HPDE6-E6E7 (cell line): ENCODE results near the gene ATRIP.
"Not testable (repeated sequence)": the region's sequence is repeated elsewhere in the genome, so short reads cannot be mapped to it uniquely, and the experiment has no call there.

ENCODE experiments used
- DNase-seq: peaks from one replicate; pipeline ENCODE4 v3.0.0; 2011; ENCODE audit warnings: missing footprints; ENCODE audit errors: extremely low spot score

Gene ATRIP

DNA sequence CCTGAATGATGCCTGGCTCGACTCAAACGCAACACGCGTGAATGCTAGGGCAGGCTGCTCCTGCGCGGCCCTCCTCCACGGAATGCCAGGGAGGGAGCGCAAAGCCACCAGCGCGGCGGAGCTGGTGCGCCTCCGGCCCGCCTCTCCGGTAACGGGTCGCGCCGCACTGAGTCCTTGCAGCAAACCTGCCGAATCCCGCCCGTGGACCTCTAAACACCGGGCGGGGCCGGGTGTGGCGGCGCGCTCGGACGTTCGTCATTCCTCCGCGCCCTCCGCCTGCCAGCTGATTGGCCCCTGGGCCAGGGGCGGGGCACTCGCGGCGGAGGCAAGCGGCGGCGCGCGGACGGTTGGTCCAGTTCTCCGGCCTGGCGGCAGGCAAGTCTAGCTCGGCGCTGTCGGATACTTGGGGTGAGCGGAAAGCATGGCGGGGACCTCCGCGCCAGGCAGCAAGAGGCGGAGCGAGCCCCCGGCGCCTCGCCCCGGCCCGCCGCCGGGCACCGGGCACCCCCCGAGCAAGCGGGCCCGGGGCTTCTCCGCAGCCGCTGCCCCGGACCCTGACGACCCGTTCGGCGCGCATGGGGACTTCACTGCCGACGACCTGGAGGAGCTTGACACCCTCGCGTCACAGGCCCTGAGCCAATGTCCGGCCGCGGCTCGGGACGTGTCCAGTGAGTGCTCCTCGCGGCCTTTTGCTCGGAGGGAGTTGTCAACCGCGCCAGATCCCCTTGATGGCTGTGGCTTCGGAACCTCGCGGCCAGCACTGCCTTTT, at the start of gene ATRIP:
Gene ATRIP (plus strand): TSS at position 313 of the 769 bp plus-strand sequence. CDS start 109 bp downstream, at position 422.
- peak; percentile 60 for DNase-seq

DNA sequence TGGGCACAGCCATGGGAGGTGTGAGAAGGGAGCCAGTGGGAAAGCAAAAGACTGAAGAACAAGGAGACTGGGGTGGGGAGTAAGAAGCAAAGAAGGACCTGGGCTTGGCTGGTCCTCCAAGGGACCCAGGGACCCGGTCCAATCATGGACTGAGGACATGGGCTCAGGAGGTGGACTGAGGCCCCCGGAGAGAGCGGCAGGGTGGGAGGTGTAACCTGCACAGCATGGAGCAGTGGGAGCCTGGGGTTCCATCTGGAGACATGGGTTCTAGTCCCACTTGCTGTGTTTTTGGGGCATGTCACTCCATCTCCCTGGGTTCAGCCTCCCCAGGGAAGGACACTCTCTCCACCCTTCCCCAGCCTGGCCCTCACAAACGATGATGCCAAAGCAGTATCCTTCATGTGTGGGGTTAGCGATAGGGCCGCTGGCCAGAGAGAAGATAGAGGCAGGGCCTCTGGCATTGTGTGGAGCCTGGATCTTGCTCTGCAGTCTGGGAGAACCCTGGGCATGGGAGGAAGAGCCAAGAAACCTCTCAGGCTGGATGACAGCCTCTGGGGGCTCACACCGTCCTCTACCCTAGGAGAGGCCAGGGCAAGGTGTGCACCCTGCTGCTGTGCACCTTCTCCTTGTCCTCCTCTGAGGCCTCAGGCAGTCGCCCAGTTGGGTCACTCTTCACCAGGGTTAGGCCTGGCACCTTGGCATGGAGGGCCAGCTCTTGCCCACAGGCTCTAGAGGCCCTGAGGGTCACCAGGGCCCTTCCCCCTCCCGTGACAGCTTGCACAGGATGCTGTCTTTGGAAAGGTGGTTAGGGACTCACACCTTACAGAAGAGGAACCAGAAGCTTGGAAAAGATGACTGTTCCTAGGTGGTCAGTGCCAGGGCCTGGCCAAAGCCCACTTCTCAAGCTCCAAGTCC, 48.5 kb upstream of the ATRIP start:
- no peak for DNase-seq

DNA sequence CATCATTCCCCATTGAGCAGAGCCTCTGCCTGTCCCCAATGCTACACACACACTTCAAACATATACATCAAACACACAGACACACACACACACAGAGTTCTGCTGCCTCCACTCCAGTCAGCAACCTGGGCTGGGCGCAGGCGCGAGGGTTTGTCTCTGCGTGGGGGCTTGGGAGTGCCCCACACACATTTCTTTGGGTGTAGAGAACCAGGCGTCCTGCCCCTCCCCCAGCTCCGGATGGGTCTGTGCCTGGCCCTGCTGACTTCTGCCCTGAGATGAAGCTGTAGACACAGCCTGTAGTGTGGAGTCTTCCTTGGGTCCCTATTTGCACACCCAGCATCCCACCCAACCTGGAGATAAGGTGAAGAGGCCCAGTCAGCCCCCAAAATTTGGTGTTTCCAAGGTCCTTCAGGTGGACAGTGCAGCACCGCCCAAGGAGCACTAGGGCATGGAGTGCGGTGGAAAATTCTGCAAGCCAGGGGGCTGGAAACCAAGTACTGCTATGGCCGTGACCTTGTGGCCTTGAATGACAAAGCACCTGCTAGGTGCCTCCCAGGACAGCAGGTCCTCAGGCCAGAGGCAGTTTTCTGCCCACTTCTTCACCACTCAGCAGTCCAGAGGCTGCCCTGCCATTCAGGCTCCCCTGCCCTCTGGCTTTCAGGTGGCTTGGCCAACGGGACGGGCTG, 47.7 kb upstream of the ATRIP start:
- DNase-seq, result no peak

DNA sequence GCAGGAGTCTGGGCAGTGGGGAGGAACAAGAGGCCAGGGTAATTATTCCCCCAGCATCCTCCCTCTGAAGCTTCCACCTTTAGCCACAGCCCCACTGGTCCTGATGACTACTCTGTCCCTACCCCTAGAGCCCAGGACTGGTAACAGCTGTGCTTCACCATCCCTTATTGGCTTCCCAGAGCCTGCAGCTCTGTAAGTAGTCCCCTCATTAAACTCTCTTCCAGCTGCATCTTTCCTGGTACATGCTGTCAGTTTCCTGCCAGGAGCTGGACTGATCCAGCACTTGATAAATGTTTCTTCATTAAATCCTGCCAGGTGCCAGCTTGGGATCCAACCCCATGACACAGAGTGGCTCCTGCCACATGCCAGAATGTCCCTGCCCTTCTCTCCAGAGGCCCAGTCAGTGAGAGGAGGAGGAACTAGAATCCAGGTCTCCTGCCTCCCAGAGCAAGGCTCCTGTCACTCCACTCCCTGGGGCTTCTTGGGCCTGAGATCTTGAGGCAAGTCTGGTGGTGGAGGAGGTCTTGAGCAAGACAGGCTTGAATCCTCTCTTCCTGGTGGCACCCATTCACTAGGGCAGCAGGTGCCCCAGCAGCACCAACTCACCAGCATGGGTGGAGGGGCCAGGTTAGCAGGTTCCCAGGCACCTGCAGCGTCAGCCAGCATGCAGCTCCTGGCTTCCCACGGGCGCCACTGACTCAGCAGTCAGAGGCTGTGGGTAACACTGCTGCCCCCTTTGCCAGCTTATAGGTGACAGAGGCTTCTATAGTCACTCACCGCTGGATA, 47.0 kb upstream of the ATRIP start:
- DNase-seq, result no peak

DNA sequence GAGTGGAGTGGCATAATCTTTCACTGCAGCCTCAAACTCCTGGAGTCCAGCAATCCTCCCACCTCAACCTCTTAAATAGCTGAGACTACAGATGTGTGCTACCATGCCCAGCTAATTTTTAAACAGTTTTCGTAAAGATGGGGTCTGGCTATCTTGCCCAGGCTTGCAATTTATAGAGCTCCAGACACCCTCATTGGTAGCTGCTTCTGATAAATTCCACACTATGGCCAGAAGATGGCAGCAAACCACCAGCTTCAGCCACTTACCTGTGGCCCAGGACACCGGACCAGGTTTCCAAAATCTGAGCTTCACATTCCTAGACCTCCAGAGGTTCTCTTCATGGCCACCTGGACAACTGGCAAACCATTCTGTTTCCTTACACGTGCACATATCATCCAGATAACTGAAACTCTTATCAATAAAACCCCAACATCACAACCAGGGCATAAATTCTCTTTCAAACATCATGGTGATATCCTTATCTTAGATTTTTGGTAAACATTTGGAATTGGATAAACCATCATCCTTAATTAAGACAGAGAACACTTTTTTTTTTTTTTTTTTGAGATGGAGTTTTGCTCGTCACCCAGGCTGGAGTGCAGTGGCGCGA, 45.6 kb upstream of the ATRIP start:
- peak; percentile 32 for DNase-seq

DNA sequence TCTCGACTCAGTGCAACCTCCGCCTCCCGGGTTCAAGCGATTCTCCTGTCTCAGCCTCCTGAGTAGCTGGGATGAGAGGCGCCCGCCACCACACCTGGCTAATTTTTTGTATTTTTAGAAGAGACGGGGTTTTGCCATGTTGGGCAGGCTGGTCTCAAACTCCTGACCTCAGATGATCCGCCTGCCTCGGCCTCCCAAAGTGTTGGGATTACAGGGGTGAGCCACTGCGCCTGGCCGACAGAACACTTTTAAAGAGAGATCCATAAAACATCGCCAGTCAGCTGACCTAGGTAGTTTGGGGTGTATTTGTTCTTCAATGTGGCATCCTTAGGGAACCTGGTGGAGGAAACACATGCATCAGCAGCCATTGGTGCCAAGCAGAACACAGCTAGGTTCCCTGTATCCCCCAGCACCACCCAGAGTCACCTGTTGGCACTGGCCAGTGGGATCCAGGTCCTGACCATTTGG, 45.1 kb upstream of the ATRIP start:
- DNase-seq, result not testable (repeated sequence)

DNA sequence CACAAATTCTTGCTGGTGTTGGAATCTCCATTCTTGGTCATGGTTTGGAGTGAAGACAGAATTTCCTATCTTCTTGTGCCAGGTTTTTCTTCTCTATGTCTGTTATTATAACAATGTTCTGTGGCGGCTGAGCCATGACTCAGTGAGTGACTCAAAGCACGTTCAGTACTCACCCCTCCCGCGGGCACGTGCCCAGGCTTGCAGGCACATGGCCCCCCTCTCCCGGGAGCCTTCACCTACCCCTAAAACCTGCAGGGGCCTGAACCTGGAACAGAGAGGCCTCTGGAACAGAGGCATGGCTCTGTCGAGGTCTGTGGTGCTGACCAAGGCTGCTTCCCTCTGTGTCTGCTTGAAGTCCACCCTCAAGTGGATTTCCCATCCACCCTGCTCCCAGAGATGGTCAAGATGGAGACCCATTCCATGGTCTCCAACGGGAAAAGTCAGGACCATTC, 44.2 kb upstream of the ATRIP start:
- peak; percentile 67 for DNase-seq

DNA sequence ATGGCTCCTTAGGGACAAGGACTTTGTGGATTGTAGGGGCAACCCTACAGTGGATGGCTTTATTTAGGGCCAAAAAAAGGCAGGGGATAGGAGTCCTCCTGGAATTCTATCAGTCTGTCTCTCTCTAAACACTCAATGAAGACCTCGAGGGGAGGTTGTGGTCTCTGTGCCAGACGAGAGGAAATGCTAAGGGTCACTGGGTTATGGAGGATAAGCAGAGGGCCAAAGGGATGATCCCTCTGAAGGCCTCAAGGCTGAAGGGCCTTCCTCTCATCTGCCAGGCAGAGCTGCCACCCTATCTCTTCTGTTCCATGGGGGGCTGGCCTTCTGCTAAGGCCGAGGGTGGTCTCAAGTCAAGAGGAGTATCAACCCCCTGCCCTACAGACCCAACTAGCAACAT, 43.6 kb upstream of the ATRIP start:
- DNase-seq, result no peak

DNA sequence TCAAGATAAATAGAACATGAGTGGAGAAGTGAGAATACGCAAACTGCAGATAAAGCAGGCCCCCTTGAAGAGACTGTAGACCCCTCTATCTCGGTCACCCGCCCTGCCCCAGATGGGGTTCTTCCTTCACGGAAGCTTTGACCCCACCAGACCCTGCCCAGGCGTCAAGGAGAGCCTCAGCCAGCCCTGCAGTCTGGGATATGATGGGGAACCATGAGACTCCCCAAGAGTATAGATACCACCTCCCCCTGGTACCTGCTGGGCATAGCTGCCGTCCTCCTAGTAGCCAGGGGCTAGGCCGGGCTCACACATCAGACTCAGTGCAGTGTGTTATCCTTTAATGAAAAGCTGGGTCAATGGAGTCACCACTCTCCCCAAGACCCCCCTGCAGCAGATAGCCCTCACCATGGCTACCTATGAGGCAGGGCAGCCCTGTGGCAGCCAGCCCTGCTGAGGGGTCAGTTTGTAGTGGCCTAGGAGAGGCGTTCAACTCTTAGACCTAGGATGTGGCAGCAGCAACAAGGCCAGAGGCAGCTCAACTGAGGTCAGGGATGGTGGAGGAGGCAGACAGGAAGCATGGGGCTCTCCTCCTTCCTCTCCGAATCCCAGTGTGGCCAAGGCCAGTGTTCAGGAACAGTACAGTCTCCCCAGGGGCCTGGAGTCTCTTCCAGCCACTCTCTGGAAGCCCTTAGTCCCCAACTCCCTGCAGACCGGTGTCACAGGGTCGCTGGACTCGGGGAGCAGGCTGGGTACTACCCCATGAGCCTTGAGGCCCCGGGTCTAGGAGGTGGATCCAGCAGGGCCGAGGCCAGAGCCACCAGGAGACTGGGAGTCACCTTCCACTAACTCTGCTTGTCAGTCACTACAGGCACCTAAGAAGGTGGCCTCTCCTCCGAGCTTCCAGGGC, 42.8 kb upstream of the ATRIP start:
- DNase-seq, result no peak

DNA sequence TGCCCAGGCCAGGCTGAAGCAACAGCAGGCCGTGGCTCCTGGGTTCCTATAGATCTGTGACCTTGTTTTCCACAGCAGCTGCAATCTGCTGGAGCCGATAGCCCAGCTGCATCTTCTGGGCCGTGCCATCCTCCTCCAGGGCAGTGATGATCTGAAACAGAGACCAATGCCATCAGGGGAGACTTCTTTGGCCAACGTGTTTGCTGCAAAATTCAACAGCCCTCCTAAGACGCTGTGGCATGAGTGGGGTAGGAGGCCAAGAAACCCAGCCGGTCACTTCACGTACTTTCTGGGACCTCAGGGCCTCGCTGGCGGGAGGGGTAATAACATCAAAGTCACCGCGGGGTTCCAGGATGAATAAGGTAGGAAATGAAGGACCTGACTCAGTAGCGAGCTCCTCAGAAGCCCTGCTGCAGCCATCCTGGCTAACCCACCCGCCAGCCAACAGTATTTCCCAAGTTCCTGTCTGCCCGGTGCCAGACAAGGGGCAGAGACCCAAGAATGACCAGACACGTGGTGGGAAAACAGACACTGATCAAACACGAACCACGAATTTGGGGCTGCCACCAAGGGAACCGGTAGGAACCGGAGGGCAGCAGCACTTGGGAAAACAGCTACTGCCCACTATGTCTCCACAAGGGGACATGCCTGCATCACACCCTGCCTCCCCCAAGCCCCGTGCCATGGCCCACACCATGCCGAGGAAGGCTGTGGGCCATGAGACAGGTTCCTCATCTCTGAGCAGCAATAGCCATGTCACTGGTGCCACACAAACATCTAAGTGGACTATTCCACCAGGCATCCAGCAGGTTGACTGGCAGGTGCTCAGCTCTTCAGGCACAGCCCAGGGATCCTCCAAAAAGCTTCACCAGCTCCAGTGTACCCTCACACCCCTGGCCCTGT, 41.8 kb upstream of the ATRIP start:
- no peak for DNase-seq

DNA sequence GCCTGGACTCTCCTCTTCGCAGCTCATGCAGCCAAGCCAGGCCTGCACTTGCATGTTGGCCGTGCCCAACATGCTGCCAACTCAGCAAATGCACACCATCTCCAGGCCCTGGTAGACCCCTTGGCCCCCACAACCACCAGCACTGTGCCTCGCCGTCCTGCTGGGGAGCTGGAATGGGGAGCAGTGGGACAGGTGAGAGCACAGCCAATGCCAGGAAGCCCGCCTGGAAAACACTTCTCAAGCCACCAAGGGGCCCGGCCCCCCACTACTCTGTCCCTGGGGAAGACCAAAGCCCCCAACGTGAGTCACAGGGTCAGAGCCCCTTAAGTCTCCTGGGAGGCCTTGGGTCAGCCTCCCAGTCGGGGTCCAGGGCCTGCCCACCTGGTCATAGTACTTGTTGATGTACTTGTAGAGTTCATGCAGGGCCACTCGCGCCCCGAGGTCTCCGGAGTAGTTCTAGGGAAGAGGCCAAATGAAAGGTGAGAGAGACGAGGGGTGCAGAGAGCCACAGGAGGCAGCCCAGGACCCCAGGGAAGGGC, 41.1 kb upstream of the ATRIP start:
- DNase-seq, result no peak

DNA sequence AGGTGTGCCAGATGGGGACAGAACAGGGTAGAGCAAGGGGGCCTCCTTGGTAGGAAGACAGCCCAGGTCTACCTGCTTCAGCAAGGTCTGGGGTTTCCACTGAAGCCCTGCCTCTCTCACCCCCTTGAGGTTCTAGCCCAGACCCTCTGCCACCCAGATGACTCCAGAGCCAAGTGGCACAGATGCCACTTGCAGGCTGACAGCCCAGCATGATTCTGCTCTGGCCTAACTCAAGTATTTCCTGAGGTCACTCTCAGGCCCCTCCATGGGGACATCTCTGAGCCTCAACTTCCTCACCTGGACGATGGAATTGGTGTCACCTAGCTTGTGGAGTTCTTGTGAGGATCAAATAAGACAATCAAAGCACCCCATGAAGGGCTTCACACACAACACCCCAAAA, 40.6 kb upstream of the ATRIP start:
- no peak for DNase-seq

DNA sequence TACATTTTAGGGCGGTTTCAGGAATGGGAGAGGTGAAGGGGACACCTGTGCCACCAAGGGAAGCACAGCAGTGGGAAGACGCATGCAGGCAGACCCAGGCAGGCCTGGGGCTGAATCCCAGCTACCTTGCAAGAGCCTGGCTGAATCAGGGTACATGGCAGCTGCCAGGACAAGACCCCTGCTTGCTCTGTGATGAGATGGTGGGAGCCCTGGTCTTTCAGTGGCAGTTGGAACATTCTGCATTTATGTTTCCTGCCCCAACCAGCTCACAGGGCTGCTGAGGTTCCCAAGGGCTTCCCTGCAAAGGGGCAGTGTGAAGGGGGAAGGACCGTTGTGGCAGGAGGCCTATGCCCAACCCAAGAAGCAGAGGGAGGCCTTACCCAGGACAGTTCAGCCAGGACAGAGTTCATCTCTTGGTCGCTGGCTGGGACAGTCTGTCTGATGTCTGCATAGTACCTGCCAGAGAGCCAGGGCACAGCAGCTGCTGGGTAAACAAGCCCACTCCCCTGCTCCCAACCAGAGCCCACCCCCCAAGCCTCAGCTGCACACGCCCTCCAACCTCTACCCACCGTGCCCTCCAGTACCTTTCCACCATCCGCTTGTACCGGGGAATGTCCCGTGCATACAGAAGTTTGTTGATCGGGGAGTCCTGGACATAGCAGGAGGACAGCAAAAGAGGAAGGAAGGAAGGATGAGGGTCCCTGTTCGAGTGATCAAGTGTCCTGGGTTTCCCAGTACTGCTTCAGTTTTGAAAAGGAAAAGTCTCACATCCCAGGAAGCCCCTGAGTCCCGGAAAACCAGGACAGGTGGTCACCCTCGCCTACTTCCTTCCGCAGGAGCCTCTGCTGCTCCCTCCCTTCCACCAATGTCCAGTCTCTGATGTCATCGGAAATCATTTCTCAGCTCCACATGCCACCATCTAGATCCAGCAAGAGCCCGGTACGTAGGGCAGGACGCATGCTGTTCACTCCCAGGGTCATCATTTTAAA, 39.8 kb upstream of the ATRIP start:
- no peak for DNase-seq

DNA sequence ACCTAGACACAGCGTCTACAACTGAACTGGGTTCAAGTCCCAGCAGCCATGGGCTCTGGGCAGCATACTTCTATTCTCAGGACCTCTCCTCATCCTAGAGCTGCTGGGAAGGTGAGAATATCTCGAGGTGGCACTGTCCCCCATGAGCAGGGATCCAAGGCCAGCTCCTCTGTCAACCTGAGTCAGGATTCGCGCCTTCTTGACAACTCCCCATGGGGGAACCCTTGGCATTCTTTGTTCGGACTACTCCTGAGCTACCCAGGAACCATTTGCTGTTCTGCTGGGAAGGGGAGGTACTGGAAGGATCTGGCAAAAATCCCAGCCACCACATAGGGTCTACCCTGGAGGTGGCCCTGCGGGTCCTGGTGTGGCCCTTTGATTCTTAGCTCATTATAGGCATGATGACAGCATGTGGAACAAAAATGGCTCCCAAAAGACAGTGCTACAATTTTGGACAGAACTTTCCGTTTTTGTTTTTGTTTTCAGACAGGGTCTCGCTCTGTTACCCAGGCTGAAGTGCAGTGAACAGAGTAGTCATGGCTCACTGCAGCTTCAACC, 38.9 kb upstream of the ATRIP start:
- DNase-seq, result no peak

DNA sequence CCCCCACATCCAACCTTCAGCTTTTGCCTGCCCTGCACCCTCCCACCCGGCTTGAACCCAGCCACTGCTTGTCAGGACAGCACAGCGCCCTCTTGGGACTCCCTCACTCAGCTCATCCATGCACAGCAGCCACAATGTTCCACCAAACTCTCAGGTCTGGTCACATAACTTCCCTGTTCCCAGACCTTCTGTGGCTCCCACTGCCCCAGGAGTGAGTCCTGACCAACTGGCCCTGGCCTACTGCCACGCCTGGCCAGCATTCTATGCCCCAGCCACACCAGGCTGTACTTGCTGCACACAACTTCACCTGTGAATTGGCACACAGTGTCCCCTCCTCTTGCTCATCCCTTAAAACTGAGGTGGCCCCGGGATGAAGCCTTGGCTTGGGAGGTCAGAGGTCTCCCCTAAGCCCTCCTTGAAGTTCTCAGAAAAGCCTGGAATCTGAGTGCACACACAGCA, 37.7 kb upstream of the ATRIP start:
- no peak for DNase-seq

DNA sequence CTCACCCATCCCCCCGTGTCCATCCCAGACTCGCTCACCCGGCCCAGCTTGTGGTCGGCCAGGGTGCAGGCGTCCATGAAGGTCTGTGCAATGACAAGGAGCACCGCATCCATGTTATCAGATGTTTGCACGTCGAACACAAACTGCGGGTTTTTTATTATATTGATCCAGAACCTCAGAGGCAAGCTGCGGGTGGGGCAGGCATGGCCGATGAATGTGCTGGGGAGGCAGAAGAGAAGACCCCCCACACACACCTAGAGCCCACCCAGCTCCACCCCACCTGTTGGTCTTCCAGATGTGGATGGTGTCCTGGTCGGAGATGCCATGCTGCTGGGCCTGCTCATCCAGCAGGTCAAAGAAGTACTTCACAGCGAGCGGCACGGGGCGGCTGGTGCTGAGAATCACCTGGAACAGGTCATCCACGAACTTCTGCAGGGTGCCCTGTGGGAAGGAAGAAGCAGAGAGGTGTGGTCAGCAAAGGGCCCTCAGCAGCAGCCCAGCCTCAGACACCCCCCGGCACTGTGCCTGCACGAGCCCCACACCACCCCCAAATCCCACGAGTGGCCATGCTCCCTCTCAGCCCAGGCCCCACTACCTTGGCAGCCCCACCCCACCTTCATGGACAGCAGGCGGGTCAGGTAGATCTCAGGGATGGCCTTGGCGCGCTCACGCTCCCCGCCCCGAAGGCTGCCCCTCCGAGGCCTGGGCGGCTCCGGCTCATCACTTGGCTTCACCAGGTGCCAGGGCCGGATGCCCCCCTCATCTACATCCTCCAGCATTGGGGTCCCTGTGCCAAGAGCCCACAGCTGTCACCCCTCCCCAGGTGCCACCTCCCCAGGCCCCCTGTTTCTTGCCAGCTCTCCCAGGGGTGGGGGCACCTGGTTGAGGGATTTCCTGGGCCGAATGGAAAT, 37.0 kb upstream of the ATRIP start:
- DNase-seq, result no peak
